Left lobe of liver (tissue), 2 donors: ENCODE measurements around the gene SERINC1. TPM values are rescaled to one million over a fixed set of nuclear protein-coding genes. Genes with fewer than 3 reads are reported as not detected.

Source experiments
- ATAC-seq: fragments of 200-7000 bp; cut with Tn5 transposase; one replicate; pipeline ENCODE4 v1.9.1; 2020; ENCODE audit warnings: mild to moderate bottlenecking, moderate library complexity
- DNase-seq: peaks from one replicate; pipeline ENCODE4 v3.0.0-alpha.2; 2020; ENCODE audit warnings: low spot score
- total RNA-seq: library from RNA; stranded (reverse); gene quantifications from one replicate; pipeline ENCODE4 v1.2.1, GENCODE V29; 2021
- donor health status: DM: no; HTN: no; CAD: no; lungs with moderate emphysema.
- donor health status: DM: no; HTN: yes; CAD: no.

SERINC1 gene
- total RNA-seq, 1 donor from 2014 or later: 87.4 TPM

- ATAC-seq (no peak), DNase-seq (no peak)
Observed at GRCh38 chr6:122438975-122439374, 32.6 kb downstream of the SERINC1 start.

- ATAC-seq (no peak), DNase-seq (no peak)
Observed at GRCh38 chr6:122432816-122433215, 38.8 kb downstream of the SERINC1 start.

- ATAC-seq (no peak), DNase-seq (no peak)
Observed at GRCh38 chr6:122431780-122432179, 39.8 kb downstream of the SERINC1 start.

GRCh38 chr6:122429323-122429722, 42.3 kb downstream of the SERINC1 start:
- DNase-seq (no peak), ATAC-seq (peak; percentile 54)

- DNase-seq (no peak), ATAC-seq (no peak)
Observed at GRCh38 chr6:122428781-122429180, 42.8 kb downstream of the SERINC1 start.

GRCh38 chr6:122426597-122426996, 45.0 kb downstream of the SERINC1 start:
- ATAC-seq: no peak
- no peak for DNase-seq

GRCh38 chr6:122423734-122424133, 47.9 kb downstream of the SERINC1 start:
- DNase-seq: no peak

GRCh38 chr6:122422614-122423267, 48.9 kb downstream of the SERINC1 start:
- no peak for DNase-seq
- no peak for ATAC-seq

More at GRCh38 chr6:122423734-122424133, 47.9 kb downstream of the SERINC1 start:
- ATAC-seq: no peak

GRCh38 chr6:122422003-122422402, 49.6 kb downstream of the SERINC1 start:
- DNase-seq: no peak
- no peak for ATAC-seq

- no peak for ATAC-seq
- DNase-seq: no peak
Observed at GRCh38 chr6:122416825-122417224, 54.8 kb downstream of the SERINC1 start.

- ATAC-seq: no peak
- DNase-seq: no peak
Observed at GRCh38 chr6:122412001-122412400, 59.6 kb downstream of the SERINC1 start.

GRCh38 chr6:122408702-122409458, 62.7 kb downstream of the SERINC1 start:
- ATAC-seq (no peak), DNase-seq (no peak)

GRCh38 chr6:122408240-122408639, 63.4 kb downstream of the SERINC1 start:
- no peak for ATAC-seq

GRCh38 chr6:122407712-122408111, 63.9 kb downstream of the SERINC1 start:
- DNase-seq (no peak), ATAC-seq (no peak)

More at GRCh38 chr6:122408240-122408639, 63.4 kb downstream of the SERINC1 start:
- no peak for DNase-seq

- ATAC-seq: no peak
- DNase-seq: no peak
Observed at GRCh38 chr6:122406187-122406586, 65.4 kb downstream of the SERINC1 start.

- DNase-seq (no peak), ATAC-seq (no peak)
Observed at GRCh38 chr6:122405417-122405816, 66.2 kb downstream of the SERINC1 start.

GRCh38 chr6:122404444-122404843, 67.2 kb downstream of the SERINC1 start:
- DNase-seq: no peak
- ATAC-seq: no peak

- no peak for DNase-seq
- no peak for ATAC-seq
Observed at GRCh38 chr6:122401104-122401503, 70.5 kb downstream of the SERINC1 start.

GRCh38 chr6:122400462-122401089, 71.0 kb downstream of the SERINC1 start:
- DNase-seq (no peak), ATAC-seq (no peak)

- no peak for DNase-seq
- ATAC-seq: no peak
Observed at GRCh38 chr6:122400121-122400450, 71.5 kb downstream of the SERINC1 start.

- peak; percentile 96 for DNase-seq
- peak; percentile 98 for ATAC-seq
Observed at GRCh38 chr6:122399348-122400120, 72.1 kb downstream of the SERINC1 start, which contains the start of gene HSF2. Gene HSF2 (plus strand): TSS chr6:122399652. CDS start chr6:122399738, 86 bp downstream.
